GM23248 (cell line): Measurements from ENCODE around the gene PSMA7.

ENCODE experiments used
- EZH2 ChIP-seq: fragments of 200-600 bp; sonication (generic); IDR thresholded peaks from 2 replicates; pipeline ENCODE4 v1.6.1; 2018; ENCODE audit warnings: antibody characterized with exemption, mild to moderate bottlenecking; ENCODE audit not compliant: insufficient read depth, poor library complexity, severe bottlenecking
- EZH2phosphoT487 ChIP-seq: fragments of 200-600 bp; sonication (generic); IDR thresholded peaks from 2 replicates; pipeline ENCODE4 v1.6.1; 2018; ENCODE audit warnings: antibody characterized with exemption, moderate library complexity, mild to moderate bottlenecking, low read depth; ENCODE audit not compliant: insufficient read depth

DNA sequence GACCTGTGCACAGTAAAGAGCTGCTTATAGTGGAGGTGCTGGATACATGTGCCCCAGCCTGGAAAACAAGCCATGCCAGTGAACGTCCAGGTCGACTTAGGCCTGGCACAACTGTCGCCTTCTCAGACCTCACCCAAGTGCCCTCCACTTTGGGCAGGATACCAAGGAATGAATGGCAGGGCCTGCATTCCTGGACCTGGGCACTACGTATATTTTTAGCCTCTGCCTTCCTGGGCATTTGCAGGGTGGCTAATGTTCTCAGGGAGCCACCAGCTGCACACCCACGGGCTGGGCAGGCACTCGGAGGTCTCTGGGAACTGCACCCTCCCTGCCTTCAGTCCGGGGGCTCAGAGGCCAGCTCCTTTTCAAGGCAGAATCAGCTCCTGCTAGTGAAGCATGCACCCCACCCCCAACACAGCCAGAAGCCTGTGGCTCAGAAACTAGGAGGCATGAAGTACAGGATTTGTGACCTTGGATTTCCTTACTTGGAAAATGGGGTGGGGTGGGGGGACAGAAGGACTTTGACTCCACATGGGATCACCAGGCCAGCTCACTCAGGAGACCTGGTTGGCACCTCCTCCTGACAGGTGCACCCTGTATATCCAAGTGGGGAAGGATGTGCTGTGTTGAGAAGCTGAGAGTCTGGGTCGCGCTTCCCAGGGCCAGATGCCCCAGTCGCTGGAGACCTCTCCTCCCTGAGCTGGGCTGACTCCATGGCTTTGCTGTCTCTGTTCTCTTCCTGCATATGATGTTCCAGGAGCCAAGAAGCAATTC, 23.4 kb downstream of the PSMA7 start:
- TF ChIP-seq EZH2phosphoT487, result no peak
- TF ChIP-seq EZH2, result no peak
